ENCODE results near the gene TERT. TPM values are rescaled to one million over a fixed set of nuclear protein-coding genes. Genes with fewer than 3 reads are reported as not detected.

Gene TERT
- total RNA-seq, 3 donors from 2014 or later: under 0.01 TPM; not detected in 2

DNA sequence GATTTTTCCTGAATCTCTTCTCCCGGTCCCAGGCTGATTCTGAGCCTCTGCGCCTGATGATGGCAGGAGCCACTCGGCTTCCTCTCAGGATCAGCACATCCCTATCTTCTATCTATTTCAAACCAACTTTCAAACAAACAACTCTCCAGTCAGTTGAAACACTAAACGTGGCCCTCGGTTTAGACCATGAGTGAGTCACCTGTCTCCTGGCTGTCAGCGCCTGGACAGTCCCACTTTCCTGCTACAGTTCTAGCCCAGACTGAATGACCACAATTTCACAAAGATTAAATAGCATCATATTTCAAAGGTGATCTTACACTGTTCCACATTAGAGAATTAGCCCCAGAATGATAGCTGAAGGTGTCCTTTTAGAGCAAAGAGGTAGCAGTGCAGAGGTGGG lies 87.3 kb downstream of the TERT start:
- H3K4me3 ChIP-seq: no peak overlapping the region
- no peak for TF ChIP-seq POLR2AphosphoS5 (IDR thresholded peaks at IDR 0.05)
- no peak for TF ChIP-seq POLR2A (IDR thresholded peaks at IDR 0.05)
- TF ChIP-seq, protein P1, sequence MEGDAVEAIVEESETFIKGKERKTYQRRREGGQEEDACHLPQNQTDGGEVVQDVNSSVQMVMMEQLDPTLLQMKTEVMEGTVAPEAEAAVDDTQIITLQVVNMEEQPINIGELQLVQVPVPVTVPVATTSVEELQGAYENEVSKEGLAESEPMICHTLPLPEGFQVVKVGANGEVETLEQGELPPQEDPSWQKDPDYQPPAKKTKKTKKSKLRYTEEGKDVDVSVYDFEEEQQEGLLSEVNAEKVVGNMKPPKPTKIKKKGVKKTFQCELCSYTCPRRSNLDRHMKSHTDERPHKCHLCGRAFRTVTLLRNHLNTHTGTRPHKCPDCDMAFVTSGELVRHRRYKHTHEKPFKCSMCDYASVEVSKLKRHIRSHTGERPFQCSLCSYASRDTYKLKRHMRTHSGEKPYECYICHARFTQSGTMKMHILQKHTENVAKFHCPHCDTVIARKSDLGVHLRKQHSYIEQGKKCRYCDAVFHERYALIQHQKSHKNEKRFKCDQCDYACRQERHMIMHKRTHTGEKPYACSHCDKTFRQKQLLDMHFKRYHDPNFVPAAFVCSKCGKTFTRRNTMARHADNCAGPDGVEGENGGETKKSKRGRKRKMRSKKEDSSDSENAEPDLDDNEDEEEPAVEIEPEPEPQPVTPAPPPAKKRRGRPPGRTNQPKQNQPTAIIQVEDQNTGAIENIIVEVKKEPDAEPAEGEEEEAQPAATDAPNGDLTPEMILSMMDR (IDR thresholded peaks at IDR 0.05): no peak
- no peaks in the 10 kb centered on the region for H3K4me1 ChIP-seq
- peaks cover 0 to 42% of the 10 kb centered on the region in 2 donors for H3K27me3 ChIP-seq
- no peaks in the 10 kb centered on the region for H3K9me3 ChIP-seq
- no peak for DNase-seq (ENCODE audit: low spot score in 2 of 2)
- intact Hi-C loops (cut with DNase I; ENCODE audit: low total_unique reads): no loop called here
- no peak overlapping the region for H3K27ac ChIP-seq
- no peaks in the 10 kb centered on the region for H3K36me3 ChIP-seq

DNA sequence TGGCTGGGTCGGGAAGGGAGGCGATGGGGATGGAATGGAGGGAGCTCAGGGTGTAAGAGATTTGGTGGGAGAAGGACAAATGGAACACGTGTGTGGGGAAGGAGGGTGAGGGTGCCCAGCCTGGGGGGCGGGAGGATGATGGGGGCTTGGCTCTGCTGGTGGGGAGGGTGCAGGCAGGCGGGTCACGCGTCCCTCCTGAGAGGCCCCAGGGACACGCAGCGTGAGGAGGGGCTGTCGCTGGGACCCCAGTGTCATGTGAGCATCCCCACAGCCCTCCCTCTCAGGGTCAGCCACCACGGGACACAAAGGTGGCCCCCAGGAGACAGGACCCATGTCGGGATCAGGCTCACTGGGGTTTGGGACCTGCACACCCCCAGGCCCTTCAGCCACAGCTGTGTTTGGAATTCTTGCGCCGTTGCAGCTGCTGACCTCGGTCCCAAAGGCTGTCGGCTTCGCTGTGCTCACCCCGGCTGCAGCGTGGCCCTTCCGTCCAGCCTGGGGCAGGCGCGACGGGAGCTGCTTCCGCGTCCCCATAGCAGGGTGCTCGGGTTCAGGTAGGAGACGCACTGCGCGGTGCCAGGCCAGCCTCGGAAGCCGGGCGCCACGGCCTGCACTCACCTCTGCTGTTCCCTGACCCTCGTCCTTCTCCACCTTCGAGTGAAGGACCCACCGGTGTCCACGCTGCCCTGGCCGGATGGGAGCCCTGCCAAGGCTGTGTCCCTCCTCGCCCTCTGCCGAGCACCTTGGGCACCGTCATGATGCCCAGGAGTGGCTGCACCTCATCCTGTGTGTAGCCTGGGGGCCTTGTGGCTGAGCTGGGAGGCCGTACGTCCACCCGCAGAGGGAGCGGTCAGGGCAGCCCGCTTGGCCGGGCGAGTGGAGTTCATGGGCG lies 88.1 kb downstream of the TERT start:
- no peaks in the 10 kb centered on the region for H3K9me3 ChIP-seq

DNA sequence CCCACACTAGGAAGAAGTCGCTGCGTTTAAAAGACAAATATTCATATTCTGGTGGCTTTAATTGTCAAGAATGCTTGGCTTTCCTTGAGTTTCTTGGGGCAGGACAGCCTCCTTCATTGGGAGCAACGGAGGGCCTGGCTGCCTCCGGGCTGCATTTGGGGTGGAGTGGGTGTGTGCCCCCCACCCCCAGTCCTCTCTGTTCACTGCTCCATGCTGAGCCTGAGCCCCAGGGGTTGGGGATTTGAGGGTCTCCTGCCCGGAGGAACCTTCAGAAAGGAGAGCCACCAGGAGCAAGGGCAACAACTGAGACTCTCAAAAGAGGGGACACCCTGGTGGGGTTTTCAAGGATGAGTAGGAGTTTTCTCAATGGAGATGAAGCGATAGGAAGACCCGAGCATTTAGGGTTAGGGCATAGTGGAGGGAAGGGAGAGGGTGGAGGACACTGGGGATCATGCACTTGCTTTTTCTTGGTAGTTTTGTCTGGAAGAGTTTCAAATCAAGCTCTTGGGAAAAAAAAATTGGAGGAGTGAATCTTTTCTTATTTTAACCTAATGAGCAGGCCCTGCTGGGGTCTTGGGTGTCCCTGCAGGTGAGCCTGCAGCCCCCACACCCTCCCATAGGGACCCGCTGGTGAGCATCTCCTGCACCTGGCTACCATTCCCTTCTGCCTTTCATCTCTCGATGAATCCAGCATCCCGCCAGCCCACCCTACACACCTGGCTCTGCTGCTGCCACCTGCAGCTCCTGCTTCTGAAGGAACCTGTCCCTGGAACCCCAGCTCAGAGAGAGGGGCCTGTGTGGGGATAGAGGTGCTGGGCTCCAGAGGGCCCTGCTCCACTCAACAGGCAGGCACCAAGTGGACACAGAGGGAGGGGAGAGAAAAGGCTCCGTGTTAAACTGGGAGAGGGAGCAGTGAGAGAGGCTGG lies 89.3 kb downstream of the TERT start:
- Histone ChIP-seq H3K4me1 (no peaks in the 10 kb centered on the region), H3K4me3 (no peak overlapping the region), H3K27me3 (peaks cover 0 to 50% of the 10 kb centered on the region in 2 donors), H3K36me3 (no peaks in the 10 kb centered on the region), H3K27ac (no peak overlapping the region), H3K9me3 (no peaks in the 10 kb centered on the region)
- no peak for DNase-seq (ENCODE audit: low spot score in 2 of 2)
- TF ChIP-seq POLR2A (IDR thresholded peaks at IDR 0.05): no peak
- intact Hi-C loops (cut with DNase I; ENCODE audit: low total_unique reads): no loop called here

More for the DNA sequence above, 88.1 kb downstream of the TERT start:
- TF ChIP-seq POLR2A (IDR thresholded peaks at IDR 0.05): no peak
- TF ChIP-seq, protein P1 (IDR thresholded peaks at IDR 0.05): no peak
- TF ChIP-seq POLR2AphosphoS5 (IDR thresholded peaks at IDR 0.05): no peak
- Histone ChIP-seq H3K4me1 (no peaks in the 10 kb centered on the region), H3K27me3 (peaks cover 0 to 47% of the 10 kb centered on the region in 2 donors), H3K36me3 (no peaks in the 10 kb centered on the region), H3K4me3 (no peak overlapping the region), H3K27ac (no peak overlapping the region)
- intact Hi-C loops (cut with DNase I; ENCODE audit: low total_unique reads): no loop called here
- no peak for DNase-seq (ENCODE audit: low spot score in 2 of 2)

DNA sequence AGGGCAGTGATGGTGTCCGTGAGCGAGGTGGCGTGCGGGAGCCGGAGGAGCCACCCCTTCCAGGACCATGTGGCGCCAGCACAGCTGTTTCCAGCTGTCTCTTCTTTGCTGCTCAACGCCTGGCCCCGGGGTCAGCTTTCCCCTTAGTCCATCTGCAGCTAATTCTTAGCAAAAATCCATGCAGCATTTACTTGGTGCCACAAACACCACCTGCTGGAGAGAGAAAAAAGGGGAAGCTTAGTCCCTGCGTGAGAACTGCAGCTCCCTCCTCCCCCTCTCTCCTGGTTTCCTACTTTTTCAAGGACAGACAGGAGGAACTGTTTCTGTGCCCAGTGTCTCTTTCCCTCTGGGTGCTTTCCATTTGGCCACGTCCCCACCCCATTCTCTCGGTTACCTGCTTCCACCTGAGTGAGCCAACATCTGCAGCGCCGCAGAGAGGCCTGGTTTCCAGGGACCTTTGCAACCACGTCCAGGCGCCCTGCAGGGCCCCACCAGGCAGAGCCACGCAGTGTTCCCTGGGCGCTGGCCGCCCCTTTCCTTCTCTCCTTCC lies 90.1 kb downstream of the TERT start:
- H3K27ac ChIP-seq: no peak overlapping the region
- no peaks in the 10 kb centered on the region for H3K36me3 ChIP-seq
- intact Hi-C loops (cut with DNase I; ENCODE audit: low total_unique reads): no loop called here
- peaks cover 0 to 58% of the 10 kb centered on the region in 2 donors for H3K27me3 ChIP-seq
- DNase-seq (ENCODE audit: low spot score in 2 of 2): no peak
- TF ChIP-seq POLR2AphosphoS5 (IDR thresholded peaks at IDR 0.05): no peak
- TF ChIP-seq, protein P1 (IDR thresholded peaks at IDR 0.05): no peak
- TF ChIP-seq POLR2A (IDR thresholded peaks at IDR 0.05): no peak
- H3K9me3 ChIP-seq: no peaks in the 10 kb centered on the region
- H3K4me3 ChIP-seq: no peak overlapping the region
- no peaks in the 10 kb centered on the region for H3K4me1 ChIP-seq

DNA sequence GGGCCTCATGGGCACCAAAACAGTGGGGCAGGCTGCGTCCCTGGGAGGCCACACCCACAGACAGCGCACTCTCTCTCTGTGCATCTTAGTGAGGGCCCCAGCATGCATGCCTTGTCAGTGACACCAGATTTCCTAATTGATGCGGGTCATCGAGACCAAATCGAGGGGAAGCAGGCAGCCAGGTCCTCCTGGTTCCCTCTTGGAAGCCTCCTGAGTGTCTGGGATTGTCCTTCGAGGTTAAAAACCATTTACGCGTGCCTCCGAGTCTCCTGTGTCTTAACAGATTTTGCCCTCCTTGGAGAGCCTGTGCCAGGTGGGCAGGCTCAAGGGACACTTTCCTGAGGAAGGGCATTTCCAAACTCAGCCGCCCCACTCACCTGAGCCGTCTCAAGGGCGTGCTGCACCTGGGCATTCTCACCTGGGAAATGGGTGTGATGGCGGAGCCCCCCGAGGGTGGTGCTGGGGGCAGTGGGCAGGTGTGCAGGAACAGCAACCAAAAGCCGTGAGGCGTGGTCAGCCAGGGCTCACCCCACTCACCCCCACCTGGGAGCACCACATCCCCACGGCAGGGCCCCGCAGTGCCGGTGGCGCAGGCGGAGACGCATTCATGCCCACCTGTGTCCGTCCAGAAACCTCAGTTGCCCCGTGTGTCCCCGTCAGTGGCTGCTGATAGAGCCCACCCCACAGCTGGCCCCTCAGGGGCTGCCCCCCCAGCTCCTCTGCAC lies 90.7 kb downstream of the TERT start:
- DNase-seq (ENCODE audit: low spot score in 2 of 2): no peak
- Histone ChIP-seq H3K36me3 (no peaks in the 10 kb centered on the region), H3K9me3 (no peaks in the 10 kb centered on the region), H3K4me1 (no peaks in the 10 kb centered on the region), H3K27me3 (peaks cover 0 to 60% of the 10 kb centered on the region in 2 donors), H3K27ac (no peak overlapping the region), H3K4me3 (no peak overlapping the region)
- intact Hi-C loops (cut with DNase I; ENCODE audit: low total_unique reads): no loop called here
- TF ChIP-seq, protein P1 (IDR thresholded peaks at IDR 0.05): no peak
- TF ChIP-seq POLR2AphosphoS5 (IDR thresholded peaks at IDR 0.05) (no peak), POLR2A (IDR thresholded peaks at IDR 0.05) (no peak)

Measured in breast epithelium (tissue), 4 donors.